HCT116 (cell line): ENCODE measurements around the gene EHD1. TPM values are rescaled to one million over a fixed set of nuclear protein-coding genes. Genes with fewer than 3 reads are reported as not detected.

Experiments used
- ATAC-seq: fragments of 200-7000 bp; cut with Tn5 transposase; 2 replicates; pipeline ENCODE4 v1.9.1; 2020; ENCODE audit warnings: mild to moderate bottlenecking, moderate library complexity
- BruUV-seq: library from RNA; stranded (reverse); fragments of 400-500 nt; replicated peaks from 2 replicates; lab custom pipeline; 2021; lab: Mats Ljungman, UMichigan
- CTCF ChIA-PET: fragments of 300-600 bp; sonication (Branson Sonifier 250); formaldehyde crosslinking; loops from one replicate; lab custom pipeline; 2021; ENCODE audit warnings: antibody characterized with exemption; lab: Charles Lee
- POLR2A ChIA-PET: fragments of 300-600, 350-600 bp; sonication (Branson Sonifier 250); formaldehyde crosslinking; loops from one replicate; lab custom pipeline; 2021; ENCODE audit warnings: antibody characterized with exemption; lab: Charles Lee
- RAD21 ChIA-PET, 2 experiments: fragments of 300-600 bp; sonication (Branson Sonifier 250); formaldehyde crosslinking; loops; one replicate each; lab custom pipeline; 2023; ENCODE audit warnings: low total read pairs in 2 of 2; ENCODE audit not compliant: uncharacterized antibody in 2 of 2, unreplicated experiment in 2 of 2, low non-redundant PET in 1 of 2; lab: Charles Lee
- DNase-seq: peaks from one replicate; pipeline ENCODE4 v3.0.0-alpha.2; 2010; ENCODE audit warnings: low read depth, low spot score
- H2AFZ ChIP-seq: fragments of 200-600 bp; shearing (Covaris generic), sonication (generic); 2 replicates; pipeline ENCODE4 v1.6.1; 2017; ENCODE audit warnings: low read depth, mixed run types, mixed read lengths, antibody characterized with exemption, low read length; ENCODE audit not compliant: poor library complexity, severe bottlenecking
- H3K27ac ChIP-seq: 2 replicates; pipeline ENCODE4 v1.5.1; 2012; ENCODE audit warnings: low read depth, low read length
- H3K27me3 ChIP-seq: fragments of 200-600 bp; sonication (generic); 2 replicates; pipeline ENCODE4 v1.6.1; 2016; ENCODE audit warnings: mixed run types, low read length, mixed read lengths; ENCODE audit not compliant: insufficient read depth
- H3K36me3 ChIP-seq, 2 experiments: fragments of 200-500 bp in 1 of 2; fragments of 200-600 bp in 1 of 2; sonication (Bioruptor generic) in 1 of 2; sonication (generic) in 1 of 2; 2 replicates each; pipeline versions ENCODE4 v1.5.1 to v1.6.1; 2014 to 2016; ENCODE audit warnings: low read length in 2 of 2, inconsistent platforms in 1 of 2, mixed read lengths in 1 of 2, mixed run types in 1 of 2; ENCODE audit not compliant: insufficient read depth in 2 of 2, control insufficient read depth in 1 of 2
- H3K4me1 ChIP-seq, 2 experiments: fragments of 200-600 bp in 1 of 2; sonication (generic) in 1 of 2; 2 replicates each; pipeline versions ENCODE4 v1.5.1 to v1.6.1; 2012 to 2017; ENCODE audit warnings: low read length in 2 of 2, inconsistent platforms in 1 of 2, mild to moderate bottlenecking in 1 of 2, mixed read lengths in 1 of 2, mixed run types in 1 of 2, moderate library complexity in 1 of 2; ENCODE audit not compliant: insufficient read depth in 2 of 2, control insufficient read depth in 1 of 2
- H3K4me2 ChIP-seq: fragments of 200-600 bp; sonication (generic); 2 replicates; pipeline ENCODE4 v1.6.1; 2017; ENCODE audit warnings: mixed run types, low read length, mixed read lengths
- H3K4me3 ChIP-seq, 2 experiments: fragments of 200-600 bp in 1 of 2; sonication (generic) in 1 of 2; replicated peaks in 1 of 2; 2 replicates each; pipeline ENCODE4 v1.5.1; 2011 to 2016; ENCODE audit warnings: low read length in 2 of 2, control low read depth in 1 of 2, low read depth in 1 of 2, mild to moderate bottlenecking in 1 of 2, mixed read lengths in 1 of 2, mixed run types in 1 of 2
- H3K79me2 ChIP-seq: fragments of 200-600 bp; sonication (generic); 2 replicates; pipeline ENCODE4 v1.6.1; 2017; ENCODE audit warnings: mild to moderate bottlenecking, mixed run types, low read length, moderate library complexity, mixed read lengths; ENCODE audit not compliant: insufficient read depth
- H3K9ac ChIP-seq: fragments of 200-600 bp; sonication (generic); 2 replicates; pipeline ENCODE4 v1.6.1; 2016; ENCODE audit warnings: low read length, mixed read lengths
- H3K9me2 ChIP-seq: fragments of 200-600 bp; sonication (generic), shearing (Covaris generic); 2 replicates; pipeline ENCODE4 v1.6.1; 2017; ENCODE audit warnings: mixed run types, mild to moderate bottlenecking, moderate library complexity; ENCODE audit not compliant: insufficient read depth
- H3K9me3 ChIP-seq, 2 experiments: fragments of 200-500 bp in 1 of 2; fragments of 200-600 bp in 1 of 2; sonication (Bioruptor generic) in 1 of 2; sonication (generic) in 1 of 2; 2 replicates each; pipeline ENCODE4 v1.6.1; 2014 to 2017; ENCODE audit warnings: low read length in 2 of 2, mixed read lengths in 2 of 2, inconsistent platforms in 1 of 2, low read depth in 1 of 2, mild to moderate bottlenecking in 1 of 2, mixed run types in 1 of 2, moderate library complexity in 1 of 2; ENCODE audit not compliant: control insufficient read depth in 1 of 2, insufficient read depth in 1 of 2
- H4K20me1 ChIP-seq: fragments of 200-600 bp; sonication (generic), shearing (Covaris generic); 2 replicates; pipeline ENCODE4 v1.6.1; 2017; ENCODE audit warnings: mixed run types, mild to moderate bottlenecking, moderate library complexity; ENCODE audit not compliant: insufficient read depth
- CBX3 ChIP-seq: IDR thresholded peaks from 2 replicates; pipeline ENCODE4 v1.6.1; 2012; ENCODE audit warnings: low read depth
- ELF1 ChIP-seq: IDR thresholded peaks from 2 replicates; pipeline ENCODE4 v1.6.1; 2012; ENCODE audit warnings: low read depth, borderline replicate concordance
- EZH2 ChIP-seq: fragments of 200-600 bp; sonication (generic); IDR thresholded peaks from 2 replicates; pipeline ENCODE4 v1.6.1; 2017; ENCODE audit warnings: antibody characterized with exemption, mixed run types
- RAD21 ChIP-seq: IDR thresholded peaks from 2 replicates; pipeline ENCODE4 v1.6.1; 2012; ENCODE audit warnings: low read depth, mild to moderate bottlenecking
- TCF7L2 ChIP-seq: IDR thresholded peaks from 2 replicates; pipeline ENCODE4 v1.7.0; 2011; ENCODE audit warnings: borderline replicate concordance, inconsistent platforms; ENCODE audit not compliant: insufficient read depth, insufficient read length; ENCODE audit errors: extremely low read depth
- YY1 ChIP-seq: IDR thresholded peaks from 2 replicates; pipeline ENCODE4 v1.6.1; 2011; ENCODE audit warnings: low read length, low read depth, moderate library complexity, mild to moderate bottlenecking; ENCODE audit not compliant: insufficient replicate concordance; ENCODE audit errors: extremely low read depth
- intact Hi-C: fragments of 100-400 bp; cut with micrococcal nuclease; formaldehyde crosslinking; loops from 2 replicates; pipeline ENCODE4 v1.10.0; 2022
- total RNA-seq: library from RNA; stranded (reverse); gene quantifications from one replicate; pipeline ENCODE4 v1.2.1, GENCODE V29; 2021; ENCODE audit not compliant: unreplicated experiment
- TF ChIP-seq, protein P1 (sequence below): IDR thresholded peaks from 2 replicates; pipeline ENCODE4 v1.6.1; 2011; ENCODE audit warnings: mild to moderate bottlenecking, low read length, moderate library complexity; ENCODE audit not compliant: insufficient replicate concordance; ENCODE audit errors: extremely low read depth

EHD1 gene
- total RNA-seq, 1 experiment from 2014 or later = 48.1 TPM

DNA sequence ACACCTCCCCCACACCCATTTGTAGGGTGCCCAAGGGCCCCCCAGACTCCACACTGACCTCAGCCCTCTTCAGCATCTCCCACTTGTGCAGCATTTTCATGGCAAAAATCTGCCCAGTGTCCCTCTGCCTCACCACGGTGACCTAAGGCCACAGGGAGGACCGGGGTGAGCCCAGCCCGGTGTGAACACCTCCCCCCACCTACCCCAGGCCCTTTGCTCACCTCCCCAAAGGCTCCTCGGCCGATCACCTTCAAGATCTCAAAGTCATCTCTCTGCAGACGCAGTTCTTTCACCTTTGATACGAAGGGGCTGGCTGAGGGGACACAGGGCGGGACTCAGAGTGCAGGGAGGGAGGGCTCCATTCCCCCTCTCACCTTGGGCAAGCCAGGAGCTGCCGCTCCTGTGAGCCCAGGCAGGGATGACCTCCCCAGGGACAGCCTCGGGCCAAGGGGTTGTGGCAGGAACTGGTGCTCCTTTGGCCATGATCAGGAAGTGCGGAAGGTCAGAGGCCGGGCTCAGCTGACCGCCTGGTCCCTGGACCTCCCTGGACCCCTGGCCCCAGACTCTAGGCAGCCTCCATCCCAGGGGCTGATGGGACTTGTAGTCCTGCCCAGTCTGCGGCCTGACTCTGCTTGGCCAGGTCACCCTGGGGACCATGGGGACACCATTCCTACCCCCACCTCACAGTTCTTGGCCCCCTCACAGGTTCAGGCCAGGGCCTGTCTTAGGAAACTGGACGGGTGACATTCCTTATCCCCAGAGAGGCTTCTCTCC is 36.6 kb downstream of the EHD1 start:
- intact Hi-C loops = loop anchor here (5.0 to 10.0 kb wide), 2 partner anchors 54 to 413 kb away; no protein-coding TSS in a partner anchor
- RAD21 ChIA-PET = no interaction called here

More for the DNA sequence above, 36.6 kb downstream of the EHD1 start:
- no peak overlapping the region for H2AFZ ChIP-seq
- POLR2A ChIA-PET = no interaction called here
- H3K4me1 ChIP-seq = peaks cover 30 to 47% of the 10 kb centered on the region in 2 experiments
- H3K9ac ChIP-seq = peak overlapping the region; percentile 87
- H3K4me3 ChIP-seq = peak overlapping the region; percentile 60 to 95
- no peaks in the 10 kb centered on the region for H3K27me3 ChIP-seq
- DNase-seq (no peak), ATAC-seq (no peak)
- H3K4me2 ChIP-seq = peak overlapping the region; percentile 100
- H3K27ac ChIP-seq = peak overlapping the region; percentile 97
- H3K9me3 ChIP-seq = no peaks in the 10 kb centered on the region
- no peaks in the 10 kb centered on the region for H4K20me1 ChIP-seq
- no peaks in the 10 kb centered on the region for H3K9me2 ChIP-seq
- BruUV-seq = no TSS peak
- peaks cover 5 to 6% of the 10 kb centered on the region in 2 experiments; a peak in 3 of 4 replicates for H3K36me3 ChIP-seq
- CTCF ChIA-PET = interaction anchor here (1.5 kb wide), 1 partner anchor 54 kb away, joined by 5 read pairs; no protein-coding TSS in a partner anchor
- TF ChIP-seq CBX3 (no peak), EZH2 (no peak), RAD21 (no peak), ELF1 (no peak), TCF7L2 (no peak), YY1 (no peak)
- TF ChIP-seq, protein P1, sequence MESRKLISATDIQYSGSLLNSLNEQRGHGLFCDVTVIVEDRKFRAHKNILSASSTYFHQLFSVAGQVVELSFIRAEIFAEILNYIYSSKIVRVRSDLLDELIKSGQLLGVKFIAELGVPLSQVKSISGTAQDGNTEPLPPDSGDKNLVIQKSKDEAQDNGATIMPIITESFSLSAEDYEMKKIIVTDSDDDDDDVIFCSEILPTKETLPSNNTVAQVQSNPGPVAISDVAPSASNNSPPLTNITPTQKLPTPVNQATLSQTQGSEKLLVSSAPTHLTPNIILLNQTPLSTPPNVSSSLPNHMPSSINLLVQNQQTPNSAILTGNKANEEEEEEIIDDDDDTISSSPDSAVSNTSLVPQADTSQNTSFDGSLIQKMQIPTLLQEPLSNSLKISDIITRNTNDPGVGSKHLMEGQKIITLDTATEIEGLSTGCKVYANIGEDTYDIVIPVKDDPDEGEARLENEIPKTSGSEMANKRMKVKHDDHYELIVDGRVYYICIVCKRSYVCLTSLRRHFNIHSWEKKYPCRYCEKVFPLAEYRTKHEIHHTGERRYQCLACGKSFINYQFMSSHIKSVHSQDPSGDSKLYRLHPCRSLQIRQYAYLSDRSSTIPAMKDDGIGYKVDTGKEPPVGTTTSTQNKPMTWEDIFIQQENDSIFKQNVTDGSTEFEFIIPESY = no peak
- H3K79me2 ChIP-seq = peaks cover 22% of the 10 kb centered on the region
